Mesothelial cell of epicardium (in vitro differentiated cells): ENCODE results near the gene TAS2R3. TPM values are rescaled to one million over a fixed set of nuclear protein-coding genes. Genes with fewer than 3 reads are reported as not detected.
"Not testable (repeated sequence)": the region's sequence is repeated elsewhere in the genome, so short reads cannot be mapped to it uniquely, and the experiment has no call there.

Source experiments
- DNase-seq, 2 experiments: peaks; one replicate each; pipeline ENCODE4 v3.0.0; 2021; ENCODE audit warnings: low spot score in 2 of 2; ENCODE audit not compliant: unreplicated experiment in 2 of 2
- H3K27ac Mint-ChIP-seq: 2 replicates; pipeline ENCODE4 v1.8.0; 2021; ENCODE audit warnings: mixed read lengths
- H3K27me3 Mint-ChIP-seq: 2 replicates; pipeline ENCODE4 v1.8.0; 2021; ENCODE audit warnings: low read depth, mixed read lengths
- H3K36me3 Mint-ChIP-seq: 2 replicates; pipeline ENCODE4 v1.8.0; 2021; ENCODE audit warnings: mixed read lengths
- H3K4me1 Mint-ChIP-seq: 2 replicates; pipeline ENCODE4 v1.8.0; 2021; ENCODE audit warnings: mixed read lengths
- H3K4me3 Mint-ChIP-seq: 2 replicates; pipeline ENCODE4 v1.8.0; 2021; ENCODE audit warnings: mild to moderate bottlenecking, moderate library complexity, mixed read lengths
- H3K9me3 Mint-ChIP-seq: 2 replicates; pipeline ENCODE4 v1.8.0; 2021; ENCODE audit warnings: mixed read lengths
- total RNA-seq: library from RNA; stranded (reverse); gene quantifications from 3 replicates; pipeline ENCODE4 v1.2.1, GENCODE V29; 2021
- TF ChIP-seq, protein P1 (sequence below): fragments of 200-600 bp; sonication (generic); IDR thresholded peaks from one replicate; pipeline ENCODE4 v1.5.0; 2021; ENCODE audit warnings: antibody characterized with exemption; ENCODE audit not compliant: unreplicated experiment

The TAS2R3 gene
- total RNA-seq, 1 donor from 2014 or later, result 5.0 TPM

DNA sequence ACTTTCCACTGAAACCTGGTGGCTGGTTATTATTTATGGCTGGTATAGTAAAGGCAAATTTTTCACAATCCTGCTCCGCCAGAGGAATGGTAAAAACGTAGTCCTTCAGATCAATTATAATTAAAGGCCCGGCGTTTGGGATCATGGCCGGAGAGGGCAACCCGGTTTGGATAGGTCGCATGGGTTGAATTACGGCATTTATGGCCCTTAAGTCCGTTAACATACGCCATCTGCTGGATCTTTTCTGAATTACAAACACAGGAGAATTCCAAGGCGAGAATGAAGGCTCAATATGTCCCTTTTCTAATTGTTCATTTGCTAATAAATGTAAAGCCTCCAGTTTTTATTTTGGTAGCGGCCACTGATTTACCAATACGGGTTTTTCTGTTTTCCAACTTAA, 11.3 kb upstream of the TAS2R3 start:
- no peak overlapping the region for H3K27ac Mint-ChIP-seq
- DNase-seq, result no peak
- no peaks in the 10 kb centered on the region for H3K27me3 Mint-ChIP-seq
- peaks cover 42% of the 10 kb centered on the region for H3K9me3 Mint-ChIP-seq
- no peak overlapping the region for H3K4me3 Mint-ChIP-seq
- TF ChIP-seq, protein P1, sequence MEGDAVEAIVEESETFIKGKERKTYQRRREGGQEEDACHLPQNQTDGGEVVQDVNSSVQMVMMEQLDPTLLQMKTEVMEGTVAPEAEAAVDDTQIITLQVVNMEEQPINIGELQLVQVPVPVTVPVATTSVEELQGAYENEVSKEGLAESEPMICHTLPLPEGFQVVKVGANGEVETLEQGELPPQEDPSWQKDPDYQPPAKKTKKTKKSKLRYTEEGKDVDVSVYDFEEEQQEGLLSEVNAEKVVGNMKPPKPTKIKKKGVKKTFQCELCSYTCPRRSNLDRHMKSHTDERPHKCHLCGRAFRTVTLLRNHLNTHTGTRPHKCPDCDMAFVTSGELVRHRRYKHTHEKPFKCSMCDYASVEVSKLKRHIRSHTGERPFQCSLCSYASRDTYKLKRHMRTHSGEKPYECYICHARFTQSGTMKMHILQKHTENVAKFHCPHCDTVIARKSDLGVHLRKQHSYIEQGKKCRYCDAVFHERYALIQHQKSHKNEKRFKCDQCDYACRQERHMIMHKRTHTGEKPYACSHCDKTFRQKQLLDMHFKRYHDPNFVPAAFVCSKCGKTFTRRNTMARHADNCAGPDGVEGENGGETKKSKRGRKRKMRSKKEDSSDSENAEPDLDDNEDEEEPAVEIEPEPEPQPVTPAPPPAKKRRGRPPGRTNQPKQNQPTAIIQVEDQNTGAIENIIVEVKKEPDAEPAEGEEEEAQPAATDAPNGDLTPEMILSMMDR, result peak; percentile 41
- peaks cover 83% of the 10 kb centered on the region for H3K36me3 Mint-ChIP-seq
- no peaks in the 10 kb centered on the region for H3K4me1 Mint-ChIP-seq

DNA sequence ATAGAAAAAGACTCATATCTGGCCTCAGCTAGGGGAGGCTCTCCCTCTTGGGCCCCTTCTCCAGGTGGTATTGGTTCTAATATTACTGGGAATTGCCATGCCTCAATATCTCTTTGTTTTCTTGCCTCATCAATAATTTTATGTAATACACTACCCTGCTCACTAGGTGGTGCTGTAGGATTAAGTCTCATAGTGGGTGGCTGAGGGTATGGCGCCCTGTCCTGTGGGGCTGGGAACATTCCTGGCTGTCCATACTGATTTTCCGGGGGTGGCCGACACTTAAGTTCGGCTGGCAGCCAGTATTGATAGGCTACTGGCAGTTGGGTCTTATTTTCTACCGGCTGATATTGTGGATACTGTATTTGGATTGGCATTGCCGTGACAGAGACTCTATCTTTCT, 9.0 kb upstream of the TAS2R3 start:
- H3K9me3 Mint-ChIP-seq, result peaks cover 39% of the 10 kb centered on the region
- DNase-seq, result no peak
- no peaks in the 10 kb centered on the region for H3K27me3 Mint-ChIP-seq
- TF ChIP-seq, protein P1, result peak; percentile 47
- no peaks in the 10 kb centered on the region for H3K4me1 Mint-ChIP-seq
- no peak overlapping the region for H3K27ac Mint-ChIP-seq
- no peak overlapping the region for H3K4me3 Mint-ChIP-seq
- peaks cover 83% of the 10 kb centered on the region for H3K36me3 Mint-ChIP-seq

DNA sequence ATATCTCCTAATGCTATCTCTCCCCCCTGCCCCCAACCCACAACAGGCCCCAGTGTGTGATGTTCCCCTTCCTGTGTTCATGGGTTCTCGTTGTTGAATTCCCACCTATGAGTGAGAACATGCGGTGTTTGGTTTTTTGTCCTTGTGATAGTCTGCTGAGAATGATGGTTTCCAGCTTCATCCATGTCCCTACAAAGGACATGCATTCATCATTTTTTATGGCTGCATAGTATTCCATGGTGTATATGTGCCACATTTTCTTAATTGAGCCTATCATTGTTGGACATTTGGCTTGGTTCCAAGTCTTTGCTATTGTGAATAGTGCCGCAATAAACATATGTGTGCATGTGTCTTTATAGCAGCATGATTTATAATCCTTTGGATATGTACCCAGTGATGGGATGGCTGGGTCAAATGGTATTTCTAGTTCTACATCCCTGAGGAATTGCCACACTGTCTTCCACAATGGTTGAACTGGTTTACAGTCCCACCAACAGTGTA, 6.2 kb downstream of the TAS2R3 start:
- not testable (repeated sequence) for H3K27me3 Mint-ChIP-seq, DNase-seq, H3K27ac Mint-ChIP-seq, H3K4me1 Mint-ChIP-seq, H3K4me3 Mint-ChIP-seq
- peaks cover 24% of the 10 kb centered on the region for H3K9me3 Mint-ChIP-seq
- H3K36me3 Mint-ChIP-seq, result peaks cover 32% of the 10 kb centered on the region

DNA sequence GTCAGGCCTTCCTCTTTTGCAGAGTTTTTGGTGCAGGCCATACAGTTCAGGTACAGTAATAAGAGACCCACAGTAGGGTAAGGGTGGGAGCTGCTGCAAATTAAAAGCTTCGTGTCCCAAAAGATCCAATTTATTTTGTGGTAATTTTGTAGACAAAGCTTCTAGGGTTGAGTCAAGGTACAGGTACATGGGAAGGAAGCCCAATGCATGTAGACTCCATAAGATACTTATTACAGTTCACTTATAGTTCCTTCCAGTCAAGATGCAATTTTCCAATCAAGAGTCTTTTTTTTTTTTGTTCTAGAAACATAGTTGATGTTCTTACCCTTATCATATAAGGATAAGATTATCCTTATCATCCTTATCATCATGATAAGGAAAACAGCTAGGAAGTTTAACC, 12.5 kb downstream of the TAS2R3 start, which contains the start of gene TAS2R4:
Gene TAS2R4, plus strand, starts transcription at position 301 of the 400 bp plus-strand sequence. CDS start 1,815 bp downstream, outside the sequence.
- Mint-ChIP-seq H3K9me3 (peaks cover 29% of the 10 kb centered on the region), H3K4me1 (no peaks in the 10 kb centered on the region), H3K36me3 (peaks cover 66% of the 10 kb centered on the region), H3K27ac (no peak within 1 kb of the TSS), H3K27me3 (no peaks in the 10 kb centered on the region), H3K4me3 (no peak within 1 kb of the TSS)
- TF ChIP-seq, protein P1, result no peak
- DNase-seq, result no peak

DNA sequence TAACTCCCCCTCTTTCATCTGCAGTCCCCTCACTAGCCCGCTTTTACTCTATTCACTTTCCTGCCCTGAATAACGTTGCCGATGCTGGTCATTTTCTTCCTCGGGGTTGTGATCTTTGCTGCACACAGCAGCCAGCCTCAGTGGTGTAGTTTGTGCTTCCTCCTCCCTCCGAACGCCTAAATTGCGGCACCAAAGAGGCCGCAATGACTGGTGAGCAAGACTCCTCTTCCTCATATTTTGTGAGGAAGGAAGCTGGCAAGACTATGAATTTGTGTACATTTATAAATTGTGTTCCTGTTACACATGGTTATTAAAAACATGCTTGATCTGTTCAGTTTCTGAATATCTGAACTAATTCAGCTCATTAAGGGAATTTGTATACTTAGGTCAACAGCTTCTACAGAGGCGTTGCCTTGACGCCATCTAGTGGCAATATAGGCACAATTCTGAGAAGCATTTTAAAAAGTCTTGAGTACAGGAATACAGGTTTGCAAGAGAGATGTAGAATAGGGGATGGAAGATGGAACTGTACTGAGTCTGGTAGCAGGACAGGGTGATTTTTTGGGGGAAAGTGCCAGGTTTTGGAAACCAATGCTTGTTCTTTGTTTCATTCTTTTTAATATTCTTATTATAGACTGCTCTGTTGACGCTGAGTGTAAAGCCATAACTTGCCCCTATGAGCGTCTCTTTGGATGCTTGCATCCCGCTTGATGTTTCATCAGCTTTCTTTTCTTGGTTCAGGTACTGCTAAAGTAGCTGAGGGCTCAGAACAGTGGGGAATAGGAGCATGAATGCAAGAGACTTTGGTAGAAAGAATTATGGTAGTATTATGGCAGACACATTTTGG, 22.0 kb downstream of the TAS2R3 start:
- Mint-ChIP-seq H3K36me3 (peaks cover 6% of the 10 kb centered on the region), H3K4me1 (no peaks in the 10 kb centered on the region), H3K27ac (no peak overlapping the region), H3K27me3 (no peaks in the 10 kb centered on the region), H3K4me3 (no peak overlapping the region), H3K9me3 (no peaks in the 10 kb centered on the region)
- TF ChIP-seq, protein P1, result peak; percentile 47
- no peak for DNase-seq

DNA sequence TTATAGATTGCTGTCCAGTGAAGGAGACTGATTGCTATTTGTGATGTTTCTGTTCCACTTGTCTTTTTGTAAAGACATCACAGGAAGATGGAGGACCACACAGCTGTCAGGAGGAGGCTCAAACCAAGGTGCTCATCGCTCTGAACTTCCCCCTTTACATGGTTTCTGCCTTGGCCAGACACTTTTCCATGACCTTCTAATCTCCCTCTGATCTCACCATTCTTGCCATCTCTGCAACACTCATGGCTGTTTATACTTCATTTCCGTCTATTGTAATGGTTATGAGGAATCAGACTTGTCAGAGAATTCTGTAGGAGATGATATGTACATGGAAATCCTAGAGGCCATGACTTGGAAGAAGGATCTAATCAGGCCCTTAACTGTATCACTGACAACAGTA, 24.4 kb downstream of the TAS2R3 start:
- Mint-ChIP-seq H3K4me3 (no peak overlapping the region), H3K27me3 (no peaks in the 10 kb centered on the region), H3K36me3 (peaks cover 12% of the 10 kb centered on the region), H3K9me3 (no peaks in the 10 kb centered on the region), H3K4me1 (no peaks in the 10 kb centered on the region), H3K27ac (no peak overlapping the region)
- TF ChIP-seq, protein P1, result no peak
- no peak for DNase-seq
